GM23338 (cell line): ENCODE measurements around the gene NINJ1. TPM values are rescaled to one million over a fixed set of nuclear protein-coding genes. Genes with fewer than 3 reads are reported as not detected.

Source experiments
- ATAC-seq: fragments of 200-7000 bp; cut with Tn5 transposase; 3 replicates; pipeline ENCODE4 v1.9.1; 2020
- DNase-seq: peaks from one replicate; pipeline ENCODE4 v3.0.0-alpha.2; 2015; ENCODE audit warnings: low spot score
- H2AFZ ChIP-seq: fragments of 200-600 bp; sonication (generic); 2 replicates; pipeline ENCODE4 v1.8.0; 2016; ENCODE audit warnings: antibody characterized with exemption, mild to moderate bottlenecking, moderate library complexity
- H3F3A ChIP-seq: fragments of 200-600 bp; sonication (generic); replicated peaks from 2 replicates; pipeline ENCODE4 v1.8.0; 2017; ENCODE audit warnings: antibody characterized with exemption, mixed run types, low read depth
- H3K27ac ChIP-seq: fragments of 200-600 bp; sonication (generic); 2 replicates; pipeline ENCODE4 v1.6.1; 2016; ENCODE audit warnings: low read depth
- H3K27me3 ChIP-seq: fragments of 200-600 bp; sonication (generic); 2 replicates; pipeline ENCODE4 v1.8.0; 2016; ENCODE audit warnings: mild to moderate bottlenecking, mixed run types, moderate library complexity; ENCODE audit not compliant: insufficient read depth
- H3K36me3 ChIP-seq: fragments of 200-600 bp; sonication (generic); 2 replicates; pipeline ENCODE4 v1.8.0; 2016; ENCODE audit warnings: mild to moderate bottlenecking; ENCODE audit not compliant: insufficient read depth
- H3K4me1 ChIP-seq: fragments of 200-600 bp; sonication (generic); 2 replicates; pipeline ENCODE4 v1.8.0; 2016; ENCODE audit warnings: mild to moderate bottlenecking, moderate library complexity; ENCODE audit not compliant: insufficient read depth
- H3K4me2 ChIP-seq: fragments of 200-600 bp; sonication (generic); 2 replicates; pipeline ENCODE4 v1.7.1; 2017; ENCODE audit warnings: mixed run types
- H3K4me3 ChIP-seq: fragments of 200-600 bp; sonication (generic); 2 replicates; pipeline ENCODE4 v1.6.1; 2016; ENCODE audit warnings: mixed run types
- H3K79me2 ChIP-seq: fragments of 200-600 bp; sonication (generic); replicated peaks from 2 replicates; pipeline ENCODE4 v1.8.0; 2017; ENCODE audit warnings: mild to moderate bottlenecking; ENCODE audit not compliant: insufficient read depth
- H3K9me2 ChIP-seq: fragments of 200-600 bp; sonication (generic); 2 replicates; pipeline ENCODE4 v1.8.0; 2017; ENCODE audit not compliant: insufficient read depth
- H4K20me1 ChIP-seq: fragments of 200-600 bp; sonication (generic); replicated peaks from 2 replicates; pipeline ENCODE4 v1.8.0; 2017; ENCODE audit warnings: mild to moderate bottlenecking; ENCODE audit not compliant: insufficient read depth
- H3K27ac Mint-ChIP-seq: 2 replicates; pipeline ENCODE4 v1.8.0; 2020; ENCODE audit warnings: inconsistent platforms, mild to moderate bottlenecking, moderate library complexity, mixed read lengths
- H3K27me3 Mint-ChIP-seq: 3 replicates; pipeline ENCODE4 v1.8.0; 2022; ENCODE audit warnings: low read depth, mild to moderate bottlenecking, moderate library complexity, mixed read lengths, inconsistent platforms; ENCODE audit not compliant: insufficient read depth, poor library complexity
- H3K36me3 Mint-ChIP-seq: 3 replicates; pipeline ENCODE4 v1.8.0; 2021; ENCODE audit warnings: low read depth, mild to moderate bottlenecking, inconsistent platforms, moderate library complexity, mixed read lengths
- H3K4me1 Mint-ChIP-seq: 3 replicates; pipeline ENCODE4 v1.8.0; 2020; ENCODE audit warnings: mild to moderate bottlenecking, inconsistent platforms, mixed read lengths
- H3K4me3 Mint-ChIP-seq: 3 replicates; pipeline ENCODE4 v1.8.0; 2021; ENCODE audit warnings: moderate library complexity, mild to moderate bottlenecking, inconsistent platforms, mixed read lengths
- H3K9me3 Mint-ChIP-seq: 3 replicates; pipeline ENCODE4 v1.8.0; 2020; ENCODE audit warnings: moderate library complexity, mild to moderate bottlenecking, inconsistent platforms, mixed read lengths
- CREB1 ChIP-seq: fragments of 250-450 bp; sonication (Bioruptor Pico); IDR thresholded peaks from 2 replicates; pipeline ENCODE4 v1.5.0; 2020; ENCODE audit warnings: low read depth, mild to moderate bottlenecking, moderate library complexity
- CTCF ChIP-seq, 2 experiments: fragments of 200-600 bp in 1 of 2; sonication (generic) in 1 of 2; conservative IDR thresholded peaks; 2 replicates each; pipeline versions ENCODE4 v1.5.1 to v1.6.1; 2016 to 2017; ENCODE audit warnings: antibody characterized with exemption in 2 of 2, low read depth in 2 of 2, mild to moderate bottlenecking in 2 of 2, moderate library complexity in 1 of 2
- ETS1 ChIP-seq: IDR thresholded peaks from 2 replicates; pipeline ENCODE4 v1.6.1; 2016; ENCODE audit warnings: antibody characterized with exemption
- EZH2 ChIP-seq: fragments of 200-600 bp; sonication (generic); IDR thresholded peaks from one replicate; pipeline ENCODE4 v1.8.0; 2017; ENCODE audit warnings: antibody characterized with exemption, mild to moderate bottlenecking, low read depth; ENCODE audit not compliant: unreplicated experiment
- EZH2phosphoT487 ChIP-seq: fragments of 200-600 bp; sonication (generic); IDR thresholded peaks from one replicate; pipeline ENCODE4 v1.8.1; 2018; ENCODE audit warnings: antibody characterized with exemption; ENCODE audit not compliant: unreplicated experiment
- JUNB ChIP-seq: IDR thresholded peaks from one replicate; pipeline ENCODE4 v1.6.1; 2016; ENCODE audit warnings: antibody characterized with exemption; ENCODE audit not compliant: unreplicated experiment
- NANOG ChIP-seq: IDR thresholded peaks from 2 replicates; pipeline ENCODE4 v1.6.1; 2016; ENCODE audit warnings: antibody characterized with exemption, borderline replicate concordance
- POLR2AphosphoS5 ChIP-seq: IDR thresholded peaks from 2 replicates; pipeline ENCODE4 v1.6.1; 2016; ENCODE audit warnings: antibody characterized with exemption, low read depth
- REST ChIP-seq: IDR thresholded peaks from one replicate; pipeline ENCODE4 v1.6.1; 2018; ENCODE audit warnings: antibody characterized with exemption; ENCODE audit not compliant: unreplicated experiment
- STAT1 ChIP-seq: IDR thresholded peaks from one replicate; pipeline ENCODE4 v1.6.1; 2016; ENCODE audit warnings: antibody characterized with exemption; ENCODE audit not compliant: unreplicated experiment
- ZNF114 ChIP-seq: fragments of 250-450 bp; sonication (Bioruptor Pico); IDR thresholded peaks from 2 replicates; pipeline ENCODE4 v1.5.0; 2020; ENCODE audit warnings: mild to moderate bottlenecking, moderate library complexity
- ZNF331 ChIP-seq: fragments of 250-450 bp; sonication (Bioruptor Pico); IDR thresholded peaks from 2 replicates; pipeline ENCODE4 v1.5.0; 2020; ENCODE audit warnings: low read depth, mild to moderate bottlenecking, moderate library complexity
- ZNF462 ChIP-seq: fragments of 250-450 bp; sonication (Bioruptor Pico); IDR thresholded peaks from 2 replicates; pipeline ENCODE4 v1.5.0; 2020; ENCODE audit warnings: mild to moderate bottlenecking, moderate library complexity
- polyA plus RNA-seq: library from polyadenylated mRNA; unstranded; fragments of >200 nt; fragmentation: Nextera tagmentation; extraction: Ambion mirVana; gene quantifications from 2 replicates; pipeline ENCODE4 v1.2.1, GENCODE V29; 2016
- total RNA-seq: library from RNA; depleted of rRNA; stranded (reverse); fragments of >200 nt; shearing (Covaris generic); gene quantifications from 2 replicates; pipeline ENCODE4 v1.2.3, GENCODE V29; 2014

The NINJ1 gene
- total and polyA plus RNA-seq, 2 experiments from 2014 or later = 36.3 to 39.7 TPM

- Mint-ChIP-seq H3K27me3 (peaks cover 7% of the 10 kb centered on the region), H3K4me3 (no peak overlapping the region), H3K9me3 (no peaks in the 10 kb centered on the region), H3K27ac (no peak overlapping the region), H3K36me3 (no peaks in the 10 kb centered on the region), H3K4me1 (no peaks in the 10 kb centered on the region)
- Histone ChIP-seq H2AFZ (no peak overlapping the region), H3F3A (no peaks in the 10 kb centered on the region), H3K36me3 (no peaks in the 10 kb centered on the region), H4K20me1 (no peaks in the 10 kb centered on the region), H3K4me3 (no peak overlapping the region), H3K9me2 (no peaks in the 10 kb centered on the region), H3K4me2 (no peak overlapping the region), H3K79me2 (no peaks in the 10 kb centered on the region), H3K27ac (no peak overlapping the region), H3K4me1 (no peaks in the 10 kb centered on the region), H3K27me3 (no peaks in the 10 kb centered on the region)
- DNase-seq (no peak), ATAC-seq (no peak)
- no peak for TF ChIP-seq POLR2AphosphoS5
- TF ChIP-seq ZNF114 (CRISPR knock-in tag) = no peak
- no peak for TF ChIP-seq EZH2
- TF ChIP-seq NANOG = no peak
- TF ChIP-seq ZNF331 = no peak
- TF ChIP-seq STAT1 = no peak
- no peak for TF ChIP-seq REST
- no peak for TF ChIP-seq EZH2phosphoT487
- TF ChIP-seq ETS1 = no peak
- no peak for TF ChIP-seq CTCF (conservative IDR thresholded peaks at IDR 0.05; ENCODE audit: low read depth in 2 of 2)
- TF ChIP-seq CREB1 (CRISPR knock-in tag) = no peak
- no peak for TF ChIP-seq ZNF462
- no peak for TF ChIP-seq JUNB
Observed at GRCh38 chr9:93174976-93175375, 40.9 kb upstream of the NINJ1 start.
